Heart left ventricle (tissue), 16 donors: ENCODE results near the gene KCNH8. TPM values are rescaled to one million over a fixed set of nuclear protein-coding genes. Genes with fewer than 3 reads are reported as not detected.

Source experiments
- ATAC-seq, 4 donors: fragments of 200-7000 bp; cut with Tn5 transposase; one replicate each; pipeline ENCODE4 v1.9.1; 2020 to 2022; ENCODE audit warnings: moderate library complexity in 4 of 4, mild to moderate bottlenecking in 3 of 4, moderate number of reproducible peaks in 1 of 4
- DNase-seq, 5 donors: peaks; one replicate each; pipeline ENCODE4 v3.0.0-alpha.2; 2020
- H3K27ac ChIP-seq, 12 donors: fragments of 200-600 bp; sonication (generic) in 4 of 12; one replicate each; pipeline versions ENCODE4 v1.5.0 to v1.8.0; 2016 to 2022; ENCODE audit warnings: mild to moderate bottlenecking in 2 of 12
- H3K27me3 ChIP-seq, 9 donors: fragments of 200-600 bp; sonication (generic) in 2 of 9; one replicate each; pipeline versions ENCODE4 v1.5.1 to v1.8.0; 2016 to 2022; ENCODE audit warnings: mild to moderate bottlenecking in 3 of 9
- H3K36me3 ChIP-seq, 9 donors: fragments of 200-600 bp; sonication (generic) in 2 of 9; one replicate each; pipeline versions ENCODE4 v1.5.0 to v1.8.0; 2018 to 2022; ENCODE audit warnings: mild to moderate bottlenecking in 2 of 9
- H3K4me1 ChIP-seq, 12 donors: fragments of 200-600 bp; sonication (generic) in 4 of 12; one replicate each; pipeline versions ENCODE4 v1.5.0 to v1.8.0; 2016 to 2022; ENCODE audit warnings: mild to moderate bottlenecking in 3 of 12
- H3K4me3 ChIP-seq, 12 donors: fragments of 200-600 bp; sonication (generic) in 4 of 12; one replicate each; pipeline versions ENCODE4 v1.5.0 to v1.8.0; 2017 to 2022; ENCODE audit warnings: mild to moderate bottlenecking in 9 of 12, moderate library complexity in 4 of 12
- H3K9me3 ChIP-seq, 12 donors: fragments of 200-600 bp; sonication (generic) in 4 of 12; one replicate each; pipeline versions ENCODE4 v1.5.0 to v1.8.0; 2016 to 2022; ENCODE audit warnings: mild to moderate bottlenecking in 1 of 12
- POLR2A ChIP-seq, 2 donors: fragments of 450-650 bp; IDR thresholded peaks; one replicate each; pipeline ENCODE4 v1.6.1; 2017; ENCODE audit warnings: antibody characterized with exemption in 2 of 2, mild to moderate bottlenecking in 2 of 2, moderate library complexity in 2 of 2
- WGBS, 4 donors: extraction: QIAGEN DNeasy Blood & Tissue Kit in 2 of 4; methylation state at CpG; one replicate each; pipeline versions ENCODE4 v1.1.5 to v1.1.7; 2013 to 2018; 5-methylcytosine and 5-hydroxymethylcytosine counted together
- intact Hi-C, 10 donors: fragments of 100-400 bp; cut with DNase I; formaldehyde crosslinking; loops; one replicate each; pipeline versions ENCODE4 v1.11.1 to v1.14.2; 2022
- polyA plus RNA-seq, 2 donors: library from polyadenylated mRNA; stranded (reverse); fragments of 200-250 nt; gene quantifications; one replicate each; pipeline ENCODE4 v1.2.3, GENCODE V29; 2013
- total RNA-seq, 9 donors: library from RNA; depleted of rRNA in 2 of 9; stranded (reverse); fragments of >200 nt in 2 of 9; fragmentation: NEBNext Ultra II Directional in 3 of 9; extraction: Animal tissue kit (Norgen Biotek cat#: 25700) in 3 of 9; gene quantifications; one replicate each; pipeline versions ENCODE4 v1.1.0 to v1.2.4, GENCODE V29; 2016 to 2023
- TF ChIP-seq, protein P1 (sequence below), 12 donors: fragments of 200-600 bp; sonication (generic) in 4 of 12; IDR thresholded peaks; one replicate each; pipeline versions ENCODE4 v1.5.0 to v1.8.0; 2018 to 2022; ENCODE audit warnings: antibody characterized with exemption in 12 of 12, mild to moderate bottlenecking in 5 of 12
- donor health status: ischemic (EF 13 %, LVEDD 7.1; RV severe dilation, severe dysfunction).
- donor health status: healthy with polysubstance abuse.
- donor health status: DM: no; HTN: yes; CAD: no.
- donor health status: DM: no; HTN: no; CAD: no.
- donor health status: ischemic (EF 25% LVEDD 6.9; RV normal size, moderate dysfunction).
- donor health status: ischemic (EF 25% LVEDD 5.7; RV mildly dilated, moderate dysfunction).
- donor health status: healthy.
- donor health status: DM: yes; HTN: yes; CAD: no.
- donor health status: ischemic (EF 35%, LVEDD 5.7; RV mildly dilated, moderate dysfunction).
- donor health status: nonischemic (EF 11% LVEDD 7.7; RV severe dilation, severe dysfunction).
- donor health status: DM: yes; HTN: yes; CAD: no.
- donor health status: PGD.
- donor health status: ischemic (EF 29% LVEDD 5.4; RV normal size, mild dysfunction).
- donor health status: nonischemic (EF 23%, LVEDD 6.1; RV moderate dilation, normal function).

The KCNH8 gene
- total and polyA plus RNA-seq, 11 donors = 0.04 to 0.20 (median 0.07) TPM; not detected in 7

DNA sequence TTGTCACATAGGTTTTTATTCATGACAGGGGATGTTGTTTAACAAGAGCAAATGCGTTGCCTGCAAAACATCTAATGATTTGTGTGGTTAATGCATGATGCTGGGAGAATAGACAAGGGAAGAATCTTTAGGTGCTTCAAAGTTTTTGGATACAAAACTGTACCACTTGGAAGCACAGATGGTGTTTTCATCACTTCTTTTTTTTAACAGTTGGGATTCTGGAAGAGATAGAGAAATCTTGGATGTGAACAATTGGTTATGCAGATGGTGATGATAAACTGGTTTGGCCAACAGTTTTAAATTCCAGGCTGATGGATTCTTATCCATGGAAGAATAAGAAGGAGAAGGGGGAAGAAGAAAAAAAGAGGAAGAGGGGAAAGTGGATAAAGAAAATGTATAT, 379.4 kb downstream of the KCNH8 start:
- no peaks in the 10 kb centered on the region for H3K36me3 ChIP-seq
- intact Hi-C loops = no loop called here
- no peaks in the 10 kb centered on the region for H3K4me1 ChIP-seq
- H3K27ac ChIP-seq = no peak overlapping the region
- WGBS, 4 donors = 75 to 87% (median 86%) methylated on average over 1 of the region's 1 CpG
- no peak for DNase-seq
- no peak overlapping the region for H3K4me3 ChIP-seq
- H3K27me3 ChIP-seq = no peaks in the 10 kb centered on the region
- no peak for TF ChIP-seq POLR2A (IDR thresholded peaks at IDR 0.05)
- TF ChIP-seq, protein P1, sequence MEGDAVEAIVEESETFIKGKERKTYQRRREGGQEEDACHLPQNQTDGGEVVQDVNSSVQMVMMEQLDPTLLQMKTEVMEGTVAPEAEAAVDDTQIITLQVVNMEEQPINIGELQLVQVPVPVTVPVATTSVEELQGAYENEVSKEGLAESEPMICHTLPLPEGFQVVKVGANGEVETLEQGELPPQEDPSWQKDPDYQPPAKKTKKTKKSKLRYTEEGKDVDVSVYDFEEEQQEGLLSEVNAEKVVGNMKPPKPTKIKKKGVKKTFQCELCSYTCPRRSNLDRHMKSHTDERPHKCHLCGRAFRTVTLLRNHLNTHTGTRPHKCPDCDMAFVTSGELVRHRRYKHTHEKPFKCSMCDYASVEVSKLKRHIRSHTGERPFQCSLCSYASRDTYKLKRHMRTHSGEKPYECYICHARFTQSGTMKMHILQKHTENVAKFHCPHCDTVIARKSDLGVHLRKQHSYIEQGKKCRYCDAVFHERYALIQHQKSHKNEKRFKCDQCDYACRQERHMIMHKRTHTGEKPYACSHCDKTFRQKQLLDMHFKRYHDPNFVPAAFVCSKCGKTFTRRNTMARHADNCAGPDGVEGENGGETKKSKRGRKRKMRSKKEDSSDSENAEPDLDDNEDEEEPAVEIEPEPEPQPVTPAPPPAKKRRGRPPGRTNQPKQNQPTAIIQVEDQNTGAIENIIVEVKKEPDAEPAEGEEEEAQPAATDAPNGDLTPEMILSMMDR (IDR thresholded peaks at IDR 0.05) = no peak
- ATAC-seq = no peak
- no peaks in the 10 kb centered on the region for H3K9me3 ChIP-seq

DNA sequence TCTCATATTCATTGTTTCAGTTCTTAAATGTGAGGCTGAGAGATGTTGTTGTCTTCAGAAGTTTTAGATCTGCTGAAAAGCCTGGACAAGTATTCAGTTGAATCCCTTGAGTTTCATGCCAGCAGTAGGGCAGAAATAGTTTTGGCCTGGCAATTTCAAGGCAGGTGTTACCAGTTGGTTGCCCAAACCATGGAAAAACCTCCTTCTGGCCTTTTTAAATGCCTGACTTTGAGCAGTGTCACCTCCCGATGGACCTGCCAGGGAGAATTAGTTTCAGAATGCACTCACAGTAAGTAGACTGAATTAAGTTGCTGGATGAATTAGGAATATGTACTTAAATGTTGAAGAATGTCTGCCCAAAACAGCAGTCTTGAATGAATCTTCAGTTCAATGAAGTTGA, 383.1 kb downstream of the KCNH8 start:
- H3K27ac ChIP-seq = no peak overlapping the region
- H3K4me1 ChIP-seq = no peaks in the 10 kb centered on the region
- no peak overlapping the region for H3K4me3 ChIP-seq
- intact Hi-C loops = no loop called here
- ATAC-seq (no peak), DNase-seq (no peak)
- no peaks in the 10 kb centered on the region for H3K27me3 ChIP-seq
- no peaks in the 10 kb centered on the region for H3K36me3 ChIP-seq
- 67 to 80% (median 77%) methylated on average over 1 of the region's 1 CpG for WGBS, 4 donors
- TF ChIP-seq, protein P1 (IDR thresholded peaks at IDR 0.05) = no peak
- TF ChIP-seq POLR2A (IDR thresholded peaks at IDR 0.05) = no peak
- no peaks in the 10 kb centered on the region for H3K9me3 ChIP-seq

DNA sequence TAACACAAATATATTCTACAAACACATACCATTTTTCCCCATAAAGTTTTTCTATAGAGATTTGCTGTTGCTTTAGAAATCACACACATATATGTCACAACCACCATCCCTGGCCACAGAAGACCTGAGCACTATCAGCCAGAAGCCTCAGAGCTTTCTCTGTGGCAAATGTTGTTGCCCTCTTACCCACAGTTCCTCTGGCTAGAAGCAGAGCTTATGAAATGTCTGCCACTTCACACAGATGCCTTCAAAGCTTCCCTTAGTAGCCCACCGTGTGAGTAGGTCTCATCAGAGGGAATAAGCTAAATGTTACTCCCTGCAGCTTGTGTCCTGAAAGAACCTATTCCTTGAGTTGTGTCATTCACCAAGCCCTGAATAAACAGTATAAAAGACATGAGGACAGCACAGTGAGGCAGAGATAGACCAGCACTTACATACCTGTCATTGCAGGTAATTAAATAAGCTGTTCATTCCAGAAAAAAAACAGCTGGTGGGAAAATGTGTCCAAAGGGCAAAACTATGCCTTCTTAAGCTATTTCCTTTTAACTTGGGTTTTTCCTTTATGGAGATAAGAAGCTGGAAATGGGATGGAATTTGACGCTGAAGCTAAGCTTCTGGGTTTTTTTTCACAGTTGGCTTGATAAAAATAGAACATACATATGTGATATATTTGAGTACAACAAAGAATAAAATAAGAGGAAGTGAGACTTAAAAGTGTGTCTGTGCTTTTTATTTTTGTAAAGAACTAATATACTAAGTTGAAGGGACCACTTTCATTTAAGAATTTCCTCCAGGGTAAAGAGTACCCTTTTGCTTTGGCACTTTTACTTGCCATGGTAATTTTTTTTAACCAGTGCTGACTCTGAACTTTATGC, 391.4 kb downstream of the KCNH8 start:
- DNase-seq (no peak), ATAC-seq (no peak)
- Histone ChIP-seq H3K36me3 (no peaks in the 10 kb centered on the region), H3K27me3 (no peaks in the 10 kb centered on the region), H3K9me3 (no peaks in the 10 kb centered on the region), H3K4me3 (no peak overlapping the region), H3K27ac (no peak overlapping the region), H3K4me1 (no peaks in the 10 kb centered on the region)
- 40 to 44% (median 41%) methylated on average over 2 of the region's 2 CpGs for WGBS, 4 donors
- TF ChIP-seq POLR2A (IDR thresholded peaks at IDR 0.05) = no peak
- TF ChIP-seq, protein P1 (IDR thresholded peaks at IDR 0.05) = no peak
- intact Hi-C loops = loop anchor here in 2 of 10 donors (5.0 kb wide), 1 partner anchor 192 kb away; no protein-coding TSS in a partner anchor

DNA sequence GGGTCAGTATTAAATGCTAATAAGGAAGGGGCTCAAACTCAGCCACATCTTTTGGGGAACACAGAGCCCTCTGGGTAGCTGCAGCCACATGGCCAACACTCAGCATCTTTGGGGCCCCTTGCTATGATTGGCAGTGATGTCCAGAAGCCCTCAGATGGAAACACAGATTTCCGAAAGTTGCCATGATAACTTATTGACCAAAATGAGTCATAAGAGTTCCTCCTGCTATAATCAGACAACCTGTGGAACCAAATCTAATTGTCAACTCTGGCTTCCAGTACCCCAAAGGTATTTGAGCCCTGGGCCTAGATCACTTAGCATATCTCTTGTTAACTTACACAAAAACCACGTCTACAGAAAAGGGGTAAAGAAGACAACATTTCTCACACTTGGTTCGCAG, 392.2 kb downstream of the KCNH8 start:
- no peak for ATAC-seq
- DNase-seq = no peak
- no peak for TF ChIP-seq POLR2A (IDR thresholded peaks at IDR 0.05)
- TF ChIP-seq, protein P1 (IDR thresholded peaks at IDR 0.05) = no peak
- no peak overlapping the region for H3K4me3 ChIP-seq
- intact Hi-C loops = loop anchor here in 2 of 10 donors (5.0 kb wide), 1 partner anchor 193 kb away; no protein-coding TSS in a partner anchor
- H3K9me3 ChIP-seq = no peaks in the 10 kb centered on the region
- no peak overlapping the region for H3K27ac ChIP-seq
- WGBS, 4 donors = 81 to 83% (median 83%) methylated on average over 3 of the region's 3 CpGs
- H3K36me3 ChIP-seq = no peaks in the 10 kb centered on the region
- H3K27me3 ChIP-seq = no peaks in the 10 kb centered on the region
- H3K4me1 ChIP-seq = no peaks in the 10 kb centered on the region
